Dermis blood vessel endothelial cell (primary cell): ENCODE measurements around the gene ZNF799. TPM values are rescaled to one million over a fixed set of nuclear protein-coding genes. Genes with fewer than 3 reads are reported as not detected.
A peak's percentile ranks its signal among the peaks of the same experiment; 100 is the strongest.
"Not testable (repeated sequence)": the region's sequence is repeated elsewhere in the genome, so short reads cannot be mapped to it uniquely, and the experiment has no call there.

Experiments
- DNase-seq: peaks from one replicate; pipeline ENCODE4 v3.0.0; 2010
- total RNA-seq: library from RNA; depleted of rRNA; stranded (reverse); fragments of >200 nt; gene quantifications from 2 replicates; pipeline ENCODE4 v1.2.3, GENCODE V29; 2014

Gene ZNF799
- total RNA-seq = 6.1 and 12.1 TPM in 2 replicates

DNA sequence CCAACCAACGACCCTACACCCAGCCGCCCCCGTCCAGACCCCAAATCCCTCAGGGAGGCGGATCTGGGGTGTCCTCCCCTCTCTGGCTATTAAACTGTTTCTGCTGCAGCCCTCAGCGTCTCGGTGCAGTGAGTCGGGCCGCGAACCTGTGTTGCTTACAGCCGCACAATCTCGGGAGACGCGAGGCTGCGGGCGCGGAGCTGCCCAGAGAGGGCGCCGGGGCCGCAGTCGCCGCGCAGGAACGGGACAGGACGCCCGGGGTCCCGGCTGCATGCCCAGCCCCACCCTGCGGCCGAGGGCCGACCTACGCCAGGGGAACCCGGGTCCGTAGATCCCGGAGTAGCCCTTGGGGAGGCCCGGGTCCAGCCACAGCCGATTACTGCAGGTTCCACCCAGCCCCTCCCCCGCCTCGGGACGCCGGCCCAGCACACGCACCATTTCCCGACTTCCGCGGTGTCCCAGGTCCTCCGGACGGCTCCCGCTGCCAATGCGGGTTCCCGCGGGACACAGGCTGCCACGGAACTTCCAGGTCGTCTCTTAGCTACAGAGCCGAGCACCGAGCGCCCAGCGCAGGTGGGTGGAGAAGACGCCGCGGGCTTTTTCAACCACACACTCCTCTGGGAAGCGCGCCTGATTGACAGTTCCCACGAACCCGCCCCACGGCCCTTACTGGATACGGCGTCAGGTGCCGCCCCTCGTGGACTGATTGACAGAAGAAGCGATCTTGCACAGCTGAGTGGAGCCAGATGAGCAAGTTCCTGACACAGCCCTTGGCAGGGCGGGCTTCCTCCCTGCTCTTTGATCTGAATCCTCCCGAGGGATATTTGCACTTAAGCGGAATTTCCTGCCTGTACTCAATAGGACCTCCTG lies at the start of gene ZNF799:
TSS of gene ZNF799 (minus strand) at position 639 of the 870 bp plus-strand sequence. CDS start at position 438, 201 bp downstream.
- peak; percentile 99 for DNase-seq

- DNase-seq = peak; percentile 1
Observed at GRCh38 chr19:12450844-12451243, 49.8 kb upstream of the ZNF799 start.

GRCh38 chr19:12448808-12449207 lies 47.7 kb upstream of the ZNF799 start:
- no peak for DNase-seq

DNA sequence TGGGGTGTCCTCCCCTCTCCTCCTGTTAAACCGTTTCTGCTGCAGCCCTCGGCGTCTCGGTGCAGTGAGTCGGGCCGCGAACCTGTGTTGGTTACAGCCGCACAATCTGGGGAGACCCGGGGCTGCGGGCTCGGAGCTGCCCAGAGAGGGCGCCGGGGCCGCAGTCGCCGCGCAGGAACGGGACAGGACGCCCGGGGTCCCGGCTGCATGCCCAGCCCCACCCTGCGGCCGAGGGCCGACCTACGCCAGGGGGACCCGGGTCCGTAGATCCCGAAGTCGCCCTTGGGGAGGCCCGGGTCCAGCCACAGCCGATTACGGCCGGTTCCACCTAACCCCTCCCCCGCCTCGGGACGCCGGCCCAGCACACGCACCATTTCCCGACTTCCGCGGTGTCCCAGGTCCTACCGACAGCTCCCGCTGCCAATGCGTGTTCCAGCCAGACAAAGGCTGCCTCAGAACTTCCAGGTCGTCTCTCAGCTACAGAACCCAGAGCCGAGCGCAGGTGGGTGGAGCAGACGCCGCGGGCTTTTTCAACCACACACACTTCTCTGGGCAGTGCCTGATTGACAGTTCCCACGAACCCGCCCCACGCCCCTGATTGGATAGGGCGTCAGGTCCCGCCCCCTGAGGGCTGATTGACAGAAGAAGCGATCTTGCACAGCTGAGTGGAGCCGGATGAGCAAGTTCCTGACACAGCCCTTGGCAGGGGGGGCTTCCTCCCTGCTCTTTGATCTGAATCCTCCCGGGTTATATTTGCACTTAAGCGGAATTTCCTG lies 39.7 kb upstream of the ZNF799 start, which contains the start of gene ZNF443:
TSS of gene ZNF443 (minus strand) at position 481 of the 776 bp plus-strand sequence. CDS start at position 374, 107 bp downstream.
- DNase-seq = peak; percentile 99

- DNase-seq = peak; percentile 27
Observed at GRCh38 chr19:12439686-12440540, 38.8 kb upstream of the ZNF799 start.

DNA sequence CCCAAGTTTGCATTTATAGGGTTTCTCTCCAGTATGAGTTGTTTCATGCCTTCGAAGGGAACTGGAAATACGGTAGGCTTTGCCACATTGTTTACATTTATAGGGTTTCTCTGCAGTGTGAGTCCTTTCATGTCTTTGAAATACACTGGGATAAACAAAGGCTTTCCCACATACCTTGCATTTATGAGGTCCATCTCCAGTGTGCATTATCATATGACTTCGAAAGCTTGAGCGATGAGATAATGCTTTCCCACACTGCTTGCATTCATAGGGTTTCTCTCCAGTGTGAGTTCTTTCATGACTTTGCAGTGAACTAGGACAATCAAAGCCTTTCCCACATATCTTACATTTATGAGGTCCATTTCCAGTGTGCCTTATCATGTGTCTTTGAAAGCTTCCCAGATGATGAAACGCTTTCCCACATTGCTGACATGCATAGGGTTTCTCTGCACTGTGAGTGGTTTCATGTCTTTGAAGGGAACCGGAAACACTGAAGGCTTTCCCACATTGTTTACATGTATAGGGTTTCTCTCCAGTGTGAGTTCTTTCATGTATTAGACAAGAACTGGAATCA lies 29.7 kb upstream of the ZNF799 start:
- not testable (repeated sequence) for DNase-seq

- DNase-seq = no peak
Observed at GRCh38 chr19:12425888-12426274, 24.8 kb upstream of the ZNF799 start.

DNA sequence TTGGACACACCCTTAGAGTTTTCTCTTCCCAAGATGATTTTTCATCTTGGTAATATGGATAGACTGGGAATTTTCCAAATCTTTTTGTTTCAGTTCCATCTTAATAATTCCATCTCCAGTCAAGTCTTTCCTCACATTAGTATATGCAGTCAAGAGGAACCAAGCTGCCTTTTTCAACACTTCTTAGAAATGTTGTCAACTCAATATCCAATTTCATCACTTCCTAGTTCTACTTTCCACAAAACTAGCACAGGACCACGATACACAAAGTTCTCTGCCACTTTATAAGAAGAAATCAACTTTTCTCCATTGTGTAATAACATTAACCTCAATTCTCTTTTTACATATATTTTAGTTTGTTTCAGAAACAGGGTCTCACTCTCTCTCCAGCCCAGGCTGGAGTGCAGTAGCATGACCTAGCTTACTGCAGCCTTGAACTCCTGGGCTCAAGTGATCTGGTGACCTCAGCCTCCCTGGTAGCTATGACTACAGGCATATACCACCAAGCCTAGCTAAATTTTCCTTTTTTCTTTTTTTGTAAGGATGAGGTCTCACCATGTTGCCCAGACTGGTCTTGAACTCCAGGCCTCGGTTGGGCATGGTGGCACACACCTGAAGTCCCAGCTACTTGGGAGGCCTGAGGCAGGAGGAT lies 24.3 kb upstream of the ZNF799 start:
- DNase-seq = no peak

DNA sequence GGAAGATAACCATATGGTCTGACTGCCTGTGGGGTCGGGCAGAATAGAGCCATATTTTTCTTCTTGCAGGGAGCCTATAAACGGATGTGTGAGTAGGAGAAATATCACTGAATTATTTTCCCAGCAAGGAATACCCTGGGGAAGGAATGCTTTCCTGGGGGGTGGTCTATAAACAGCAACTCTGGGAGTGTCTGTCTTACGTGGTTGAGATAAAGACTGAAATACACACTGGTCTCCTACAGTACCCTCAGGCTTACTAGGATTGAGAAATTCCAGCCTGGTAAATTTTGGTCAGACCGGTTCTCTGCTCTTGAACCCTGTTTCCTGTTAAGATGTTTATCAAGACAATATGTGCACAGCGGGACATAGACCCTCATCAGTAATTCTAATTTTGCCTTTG lies 16.2 kb upstream of the ZNF799 start:
- DNase-seq = not testable (repeated sequence)

GRCh38 chr19:12411893-12412292 lies 10.8 kb upstream of the ZNF799 start:
- DNase-seq = no peak

DNA sequence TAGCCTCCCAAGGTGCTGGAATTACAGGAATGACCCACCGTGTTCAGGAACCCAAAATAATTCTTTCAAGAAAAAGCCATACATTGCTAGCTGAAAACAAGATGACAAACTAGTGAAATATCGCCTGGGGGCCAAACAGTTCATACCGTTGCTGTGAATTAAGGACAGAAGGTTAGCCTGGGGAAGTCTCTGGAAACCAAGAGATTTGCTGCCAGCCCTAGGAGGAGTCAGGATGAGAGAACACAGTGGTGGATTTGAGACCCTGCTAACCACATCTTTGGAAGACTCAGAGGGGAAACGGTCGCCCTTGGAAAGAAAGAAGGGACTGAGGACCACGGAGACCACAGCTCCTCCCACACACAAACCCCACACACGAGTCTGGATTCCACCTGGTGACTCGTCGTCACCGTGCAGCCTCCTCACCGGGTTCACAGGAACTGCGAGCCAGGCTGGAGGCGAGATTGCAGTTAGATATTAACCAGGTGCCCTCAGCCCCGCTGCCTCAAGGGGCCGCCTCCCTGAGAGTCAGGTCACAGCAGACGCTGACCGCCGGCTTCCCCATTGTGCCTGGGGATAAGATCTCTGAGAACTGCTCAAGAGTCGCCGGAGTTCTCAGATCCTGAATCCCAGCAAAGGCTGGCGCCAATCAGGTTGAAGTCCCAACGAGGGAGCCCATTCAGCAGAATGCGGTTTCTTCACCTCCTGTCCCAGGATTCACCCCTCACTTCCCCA lies 1.0 kb downstream of the ZNF799 start:
- DNase-seq = peak; percentile 35

GRCh38 chr19:12391148-12391547 lies 9.9 kb downstream of the ZNF799 start:
- DNase-seq = not testable (repeated sequence)

GRCh38 chr19:12386365-12386764 lies 14.7 kb downstream of the ZNF799 start:
- not testable (repeated sequence) for DNase-seq

- DNase-seq = no peak
Observed at GRCh38 chr19:12380444-12380737, 20.7 kb downstream of the ZNF799 start.

DNA sequence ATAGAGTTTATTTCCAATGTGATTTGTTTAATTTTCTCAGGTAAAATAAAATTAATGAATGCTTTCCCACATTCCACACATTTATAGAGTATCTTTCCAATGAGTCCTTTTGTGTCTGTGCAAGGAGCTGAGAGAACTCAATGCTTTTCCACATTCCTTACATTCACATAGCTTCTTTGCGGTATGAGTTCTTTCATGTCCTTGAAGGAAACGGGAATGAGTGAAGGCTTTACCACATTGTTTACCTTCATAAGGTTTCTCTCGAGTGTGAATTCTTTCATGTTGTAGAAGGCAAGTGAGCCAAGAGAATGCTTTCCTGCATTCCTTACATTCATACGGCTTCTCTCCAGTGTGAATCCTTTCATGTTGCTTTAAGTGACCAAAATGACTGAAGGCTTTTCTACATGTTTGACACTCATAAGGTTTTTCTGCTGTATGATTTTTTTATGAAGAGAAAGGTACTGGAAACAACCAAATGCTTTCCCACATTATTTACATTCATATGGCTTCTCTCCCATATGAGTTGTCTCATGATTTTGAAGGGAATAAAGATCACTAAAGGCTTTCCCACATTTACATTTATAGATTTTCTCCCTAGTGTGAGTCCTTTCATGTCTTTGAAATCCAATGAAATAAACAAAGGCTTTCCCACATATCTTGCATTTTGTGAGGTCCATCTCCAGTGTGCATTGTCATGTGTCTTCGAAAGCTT lies 21.2 kb downstream of the ZNF799 start:
- DNase-seq = no peak

GRCh38 chr19:12374026-12374425 lies 27.0 kb downstream of the ZNF799 start:
- DNase-seq = no peak

- DNase-seq = peak; percentile 98
Observed at GRCh38 chr19:12365236-12366162, 35.6 kb downstream of the ZNF799 start, which contains the start of gene ZNF442. TSS of gene ZNF442 (minus strand) at chr19:12365683. CDS start at chr19:12363631, 2,052 bp downstream.

GRCh38 chr19:12364391-12365235 lies 36.5 kb downstream of the ZNF799 start:
- DNase-seq = peak; percentile 20
